Fibroblast of the conjunctiva (primary cell): Measurements from ENCODE around the gene ARNT2.

ENCODE experiments used
- DNase-seq: peaks from one replicate; pipeline ENCODE4 v3.0.0-alpha.2; 2010; ENCODE audit warnings: low read depth

ARNT2 gene

DNA sequence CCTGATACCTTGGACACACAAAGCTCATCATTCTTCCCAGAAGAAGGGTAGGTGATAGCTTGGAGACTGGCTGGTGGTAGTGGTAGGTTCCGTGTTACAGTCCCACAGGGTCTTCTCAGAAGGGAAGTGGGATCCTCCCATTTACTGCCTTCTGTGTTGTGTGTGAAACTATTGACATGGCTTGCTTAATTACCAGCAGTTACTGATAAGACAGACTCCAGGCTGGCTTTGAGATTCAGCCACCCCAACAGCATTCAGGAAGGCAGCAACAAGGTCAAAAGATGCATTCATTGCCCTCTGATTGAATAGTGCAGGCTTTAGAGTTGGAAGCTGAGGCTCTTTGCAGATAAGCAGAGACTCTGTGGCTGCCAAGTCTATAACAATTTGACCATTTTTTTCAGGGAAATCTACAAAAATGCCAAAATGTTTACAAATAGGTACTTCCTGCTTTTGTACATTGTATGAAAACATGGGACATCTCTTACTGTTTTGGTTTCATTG, 7.7 kb downstream of the ARNT2 start:
- no peak for DNase-seq

GRCh38 chr15:80414546-80415357, 10.6 kb downstream of the ARNT2 start:
- DNase-seq: no peak

DNA sequence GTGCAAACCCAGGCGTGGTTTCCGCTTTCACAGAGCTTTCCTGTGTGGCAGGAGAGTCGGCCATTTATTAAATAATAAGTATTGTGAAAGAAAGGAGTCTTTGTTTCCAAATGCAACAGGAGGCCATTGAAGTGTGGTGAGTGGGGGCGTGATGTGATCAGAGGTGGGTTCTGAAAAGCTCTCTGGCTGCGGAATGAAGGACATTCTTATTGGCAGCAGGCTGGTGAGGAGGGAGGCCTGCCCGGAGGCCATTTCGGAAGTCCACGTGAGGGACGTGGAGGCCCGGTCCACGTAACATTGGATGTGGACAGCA, 11.1 kb downstream of the ARNT2 start:
- no peak for DNase-seq

GRCh38 chr15:80416702-80417101, 12.5 kb downstream of the ARNT2 start:
- no peak for DNase-seq

DNA sequence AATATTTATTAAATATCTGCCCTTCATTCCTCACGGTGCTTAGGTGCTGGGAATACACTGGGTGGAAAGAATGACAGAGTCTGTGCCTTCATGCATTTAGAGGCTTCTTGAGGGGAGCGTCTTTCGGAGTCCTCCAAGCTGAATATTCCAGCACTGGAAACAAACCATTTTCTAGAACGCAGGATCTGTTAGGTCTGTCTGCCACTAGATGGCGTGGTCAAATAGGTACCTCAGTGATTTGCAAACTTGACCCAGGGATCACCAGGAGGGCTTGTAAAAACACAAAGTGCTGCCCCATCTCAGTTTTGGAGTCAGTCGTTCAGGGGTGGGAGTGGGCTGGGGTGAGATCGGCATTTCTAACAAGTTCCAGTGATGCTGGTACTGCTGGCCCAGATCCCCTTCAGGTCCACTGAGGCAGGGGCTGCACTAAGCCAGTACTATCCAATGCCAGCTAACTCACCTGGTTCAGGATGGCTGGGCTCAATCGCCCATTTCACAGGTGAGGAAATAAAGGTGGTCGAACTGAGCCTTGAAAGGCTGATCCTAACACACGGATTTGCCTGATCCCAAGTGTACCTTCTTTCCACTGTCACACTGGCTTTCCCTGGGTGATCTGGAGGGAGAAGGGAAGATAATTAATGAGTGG, 14.8 kb downstream of the ARNT2 start:
- peak; percentile 30 for DNase-seq

DNA sequence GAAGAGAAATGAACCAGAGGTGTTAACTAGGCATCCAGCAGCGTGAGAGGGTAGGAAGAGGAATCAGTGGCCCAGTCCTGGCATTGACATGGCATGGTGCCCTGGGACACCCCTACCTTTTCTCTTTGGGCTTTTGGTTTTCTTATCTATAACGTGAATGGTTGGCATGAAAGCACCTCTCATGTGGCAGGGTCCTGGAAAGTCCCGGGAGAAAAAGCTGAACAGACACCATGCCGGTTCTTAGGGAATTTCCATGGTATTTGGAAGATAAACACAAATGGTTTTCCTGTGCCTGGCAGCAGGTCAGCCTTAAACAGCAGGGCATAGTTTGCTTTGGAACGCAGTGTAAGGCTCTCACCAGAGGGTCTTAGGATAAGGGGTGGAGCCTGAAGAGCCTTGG, 15.4 kb downstream of the ARNT2 start:
- no peak for DNase-seq

- DNase-seq: no peak
These were observed 16.5 kb downstream of the ARNT2 start for GRCh38 chr15:80420658-80421057.

GRCh38 chr15:80423215-80423614, 19.0 kb downstream of the ARNT2 start:
- DNase-seq: no peak

DNA sequence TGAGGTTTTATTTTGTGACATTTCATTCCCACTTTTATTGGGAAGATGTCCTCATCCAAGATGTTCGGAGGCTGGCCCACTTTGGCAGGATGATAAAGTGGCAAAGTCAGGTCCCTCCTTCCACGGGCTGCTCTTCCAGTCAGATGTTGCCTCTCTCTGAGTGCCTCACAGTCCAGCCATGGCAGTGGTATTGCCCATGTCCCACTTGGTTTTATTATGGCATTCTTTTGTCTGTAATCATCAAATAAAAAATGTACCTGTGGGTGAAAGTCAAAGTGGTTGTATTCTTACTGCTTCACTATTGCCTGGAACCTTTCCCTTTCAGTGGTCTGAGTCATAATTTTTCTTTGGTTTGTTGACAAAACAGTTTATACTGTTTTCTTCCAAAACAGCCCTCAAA, 20.2 kb downstream of the ARNT2 start:
- no peak for DNase-seq

- no peak for DNase-seq
These were observed 22.1 kb downstream of the ARNT2 start for GRCh38 chr15:80426316-80426715.

DNA sequence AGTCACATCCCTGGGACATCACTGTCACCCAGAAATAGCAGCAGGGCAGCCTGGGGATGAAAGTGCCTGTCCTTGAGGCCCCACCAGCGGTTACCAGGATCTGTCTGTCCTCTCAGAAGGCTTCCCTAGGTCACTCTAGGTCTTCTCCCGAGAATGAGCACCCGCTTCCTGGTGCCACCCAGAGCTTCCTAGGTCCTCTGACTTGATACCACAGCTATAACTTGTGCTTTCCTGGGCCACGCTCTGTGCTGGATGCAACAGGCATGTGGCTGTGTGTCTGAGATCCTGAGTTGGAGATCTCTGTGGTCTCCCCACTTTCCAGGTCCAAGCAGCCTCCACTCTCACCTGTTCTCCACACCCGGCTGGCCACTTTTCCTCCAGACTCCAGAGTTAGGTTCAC, 25.8 kb downstream of the ARNT2 start:
- no peak for DNase-seq

- DNase-seq: no peak
These were observed 27.6 kb downstream of the ARNT2 start for GRCh38 chr15:80431635-80432344.

DNA sequence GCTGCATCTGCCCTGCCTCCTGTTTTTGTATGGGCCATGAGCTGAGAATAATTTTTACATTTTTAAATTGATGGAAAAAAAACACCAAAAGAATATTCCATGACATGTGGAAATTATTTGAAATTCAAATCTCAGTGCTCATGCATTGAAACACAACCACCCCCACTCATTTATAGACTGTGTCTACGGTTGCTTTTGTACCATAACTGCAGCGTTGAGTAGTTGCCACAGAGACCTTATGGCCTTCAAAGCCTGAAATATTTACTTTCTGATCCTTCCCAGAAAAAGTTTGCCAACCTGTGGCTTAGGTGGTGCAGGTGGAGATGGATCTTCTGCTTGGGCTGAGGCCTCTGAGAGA, 28.1 kb downstream of the ARNT2 start:
- no peak for DNase-seq

DNA sequence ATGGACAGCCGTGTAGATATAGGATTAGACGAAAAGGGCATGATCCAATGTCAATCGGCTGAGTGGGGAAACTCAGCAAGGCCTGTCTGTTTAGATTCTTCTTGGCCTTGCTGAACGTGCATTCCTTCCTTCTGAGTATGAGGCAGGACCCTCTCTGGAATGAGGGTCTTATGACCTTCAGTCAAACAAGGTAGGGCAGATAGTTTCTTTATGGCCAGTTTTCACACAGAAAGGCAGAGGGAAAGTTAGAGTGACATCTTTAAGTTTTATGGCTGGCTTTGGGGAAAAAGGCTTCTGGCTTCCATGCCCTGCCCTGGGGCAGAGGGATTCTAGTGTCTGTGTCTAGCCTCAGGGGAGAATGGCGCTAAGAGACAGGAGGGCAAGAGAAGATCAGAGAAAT, 29.7 kb downstream of the ARNT2 start:
- no peak for DNase-seq

DNA sequence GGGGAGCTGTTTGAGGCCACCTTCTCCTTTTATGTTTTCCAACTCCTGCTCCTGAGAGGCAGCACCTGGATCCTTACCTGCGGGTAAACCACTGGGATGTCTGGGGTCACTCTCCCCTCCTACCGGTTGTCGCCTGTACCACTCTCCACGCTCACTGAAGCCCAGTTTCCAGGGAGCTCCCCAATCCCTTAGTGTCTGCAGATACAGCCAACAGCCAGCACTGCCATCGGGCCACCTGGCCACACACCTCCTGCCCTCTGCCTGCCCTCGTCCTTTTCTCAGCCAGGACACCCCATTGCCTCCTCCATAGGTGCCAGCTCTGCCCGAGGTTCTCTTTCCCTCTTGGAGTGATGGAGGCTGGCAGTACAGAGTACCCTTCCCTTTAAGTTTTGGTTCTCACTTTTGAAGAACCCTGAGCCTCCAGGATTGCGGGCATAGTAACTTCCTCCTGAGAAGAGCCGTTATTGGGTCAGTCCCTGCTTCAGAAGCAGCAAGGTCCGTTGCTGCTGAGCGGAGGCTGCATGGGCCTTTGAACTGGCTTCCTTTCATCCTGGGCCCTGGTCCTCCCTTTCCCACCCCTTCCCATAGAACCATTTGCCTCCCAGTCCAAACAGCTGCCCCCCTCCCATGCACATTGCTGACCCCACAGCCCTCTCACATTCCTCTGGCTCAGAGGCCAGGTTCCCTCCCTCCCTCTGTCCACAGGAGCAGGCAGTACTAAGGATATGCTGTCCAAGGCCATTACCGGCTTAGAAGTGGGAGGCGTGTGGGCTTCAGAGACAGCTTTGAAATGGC, 30.9 kb downstream of the ARNT2 start:
- DNase-seq: no peak

GRCh38 chr15:80436511-80437307, 32.5 kb downstream of the ARNT2 start:
- no peak for DNase-seq

- no peak for DNase-seq
These were observed 33.2 kb downstream of the ARNT2 start for GRCh38 chr15:80437334-80437891.

DNA sequence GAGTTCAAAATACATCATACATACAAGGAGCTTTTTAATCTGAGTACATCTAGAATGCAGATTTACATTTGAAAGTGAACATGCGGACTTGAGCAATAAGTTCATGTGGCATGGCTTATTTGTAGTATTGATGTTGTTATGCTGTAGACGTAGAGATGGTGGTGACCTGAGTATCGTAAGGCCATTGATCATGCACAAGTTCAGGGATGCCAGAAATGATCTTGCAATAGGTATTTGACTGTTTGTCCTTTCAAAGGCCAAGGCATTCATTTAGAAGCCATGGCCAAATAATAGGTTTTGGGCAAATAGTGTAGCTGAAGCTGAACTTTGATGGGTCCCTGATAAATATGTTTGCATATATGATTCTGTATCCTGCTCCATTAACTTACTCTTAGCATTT, 35.0 kb downstream of the ARNT2 start:
- no peak for DNase-seq

DNA sequence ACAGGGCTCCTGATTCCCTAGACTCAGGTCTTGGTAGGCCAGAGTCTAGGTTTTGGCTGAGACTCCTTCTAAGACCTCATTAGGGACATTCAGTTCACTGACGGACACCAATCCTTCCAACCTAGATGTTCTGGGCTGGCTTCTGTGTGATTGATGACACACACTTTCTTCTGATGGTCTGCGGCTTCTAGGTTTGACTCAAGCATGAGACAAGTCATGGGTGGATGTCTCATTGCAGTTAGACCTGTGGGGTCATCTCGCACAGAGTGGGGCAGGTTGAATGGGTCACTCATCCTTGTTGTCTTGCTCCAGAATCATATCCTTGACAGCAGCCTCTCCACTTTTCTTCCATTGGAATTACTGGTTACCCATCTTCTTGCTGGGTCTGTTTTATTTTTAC, 35.8 kb downstream of the ARNT2 start:
- no peak for DNase-seq

GRCh38 chr15:80441041-80441440, 36.9 kb downstream of the ARNT2 start:
- no peak for DNase-seq

DNA sequence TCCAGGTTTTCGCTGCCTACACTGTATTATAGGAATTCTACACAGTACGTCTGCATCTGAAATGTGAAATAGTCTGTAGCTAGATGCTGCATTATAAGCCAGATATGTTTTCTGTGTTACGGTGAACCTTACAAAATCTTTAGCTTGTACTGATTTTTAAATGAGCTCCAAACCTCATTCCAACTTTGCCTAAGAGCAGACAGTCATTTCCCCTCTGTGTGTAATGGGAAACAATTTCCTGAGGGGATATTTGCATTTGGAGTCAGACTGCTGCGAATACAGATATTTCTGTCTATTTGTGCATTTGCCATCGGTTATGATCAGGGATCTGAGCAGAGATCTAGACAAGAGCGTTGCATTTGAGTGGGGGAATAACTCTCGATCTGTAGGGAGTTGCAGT, 37.5 kb downstream of the ARNT2 start:
- no peak for DNase-seq
